Measurements from ENCODE around the gene KIAA1217.

The KIAA1217 gene

DNA sequence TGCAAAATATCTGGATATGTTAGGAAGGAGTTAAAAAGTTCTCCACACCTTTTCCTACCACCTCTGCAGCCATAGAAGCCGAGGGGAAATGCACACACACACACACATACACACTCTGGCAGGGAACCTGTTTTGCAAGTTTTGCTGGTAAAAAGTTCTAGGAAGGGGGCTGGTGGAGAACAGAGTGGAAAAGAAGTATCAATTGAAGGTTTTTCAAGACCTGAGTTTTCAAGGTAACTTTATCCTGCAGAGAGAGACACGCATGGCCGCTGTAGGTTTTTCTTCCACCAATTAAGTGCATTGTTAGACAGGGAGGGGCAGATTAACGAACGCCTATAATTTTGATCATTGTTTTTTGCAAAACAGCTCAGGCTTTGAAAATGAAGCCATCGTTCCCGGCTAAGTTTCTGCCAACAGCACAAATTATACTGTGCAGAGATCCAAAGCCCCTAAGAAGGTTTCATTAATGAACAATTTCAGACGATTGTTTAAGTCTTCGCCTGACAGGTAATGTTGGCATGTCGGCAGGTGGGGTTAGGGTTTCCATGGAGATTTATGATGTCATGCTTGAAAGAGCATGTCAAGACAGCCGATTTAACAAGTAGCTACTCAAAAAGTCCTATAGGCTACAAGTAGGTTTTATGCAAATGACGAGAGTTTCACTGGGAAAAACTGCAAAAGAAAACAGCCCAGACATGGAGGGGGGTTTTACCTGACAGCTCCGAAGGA lies 29.7 kb downstream of the KIAA1217 start (continued):
- no peak for TF ChIP-seq ZNF266 (tag by site-specific recombination; IDR thresholded peaks at IDR 0.05; ENCODE audit: low read depth)
- TF ChIP-seq MEIS1 (CRISPR knock-in tag; IDR thresholded peaks at IDR 0.05; ENCODE audit: borderline replicate concordance), result no peak
- TF ChIP-seq SP3 (tag by site-specific recombination; IDR thresholded peaks at IDR 0.05), result no peak
- no peak for TF ChIP-seq SCRT1 (tag by site-specific recombination; IDR thresholded peaks at IDR 0.05; ENCODE audit: borderline replicate concordance)
- TF ChIP-seq ZNF184 (tag by site-specific recombination; IDR thresholded peaks at IDR 0.05), result no peak
- no peak for TF ChIP-seq ZNF394 (tag by site-specific recombination; IDR thresholded peaks at IDR 0.05; ENCODE audit: borderline replicate concordance)
- TF ChIP-seq ZNF777 (tag by site-specific recombination; IDR thresholded peaks at IDR 0.05; ENCODE audit: borderline replicate concordance), result no peak
- no peak for TF ChIP-seq HOXC10 (CRISPR knock-in tag; IDR thresholded peaks at IDR 0.05)
- TF ChIP-seq ZNF24 (tag by site-specific recombination; IDR thresholded peaks at IDR 0.05), result no peak
- TF ChIP-seq, protein P1, sequence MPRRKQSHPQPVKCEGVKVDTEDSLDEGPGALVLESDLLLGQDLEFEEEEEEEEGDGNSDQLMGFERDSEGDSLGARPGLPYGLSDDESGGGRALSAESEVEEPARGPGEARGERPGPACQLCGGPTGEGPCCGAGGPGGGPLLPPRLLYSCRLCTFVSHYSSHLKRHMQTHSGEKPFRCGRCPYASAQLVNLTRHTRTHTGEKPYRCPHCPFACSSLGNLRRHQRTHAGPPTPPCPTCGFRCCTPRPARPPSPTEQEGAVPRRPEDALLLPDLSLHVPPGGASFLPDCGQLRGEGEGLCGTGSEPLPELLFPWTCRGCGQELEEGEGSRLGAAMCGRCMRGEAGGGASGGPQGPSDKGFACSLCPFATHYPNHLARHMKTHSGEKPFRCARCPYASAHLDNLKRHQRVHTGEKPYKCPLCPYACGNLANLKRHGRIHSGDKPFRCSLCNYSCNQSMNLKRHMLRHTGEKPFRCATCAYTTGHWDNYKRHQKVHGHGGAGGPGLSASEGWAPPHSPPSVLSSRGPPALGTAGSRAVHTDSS (tag by site-specific recombination; IDR thresholded peaks at IDR 0.05), result no peak
- TF ChIP-seq ZNF10 (tag by site-specific recombination; IDR thresholded peaks at IDR 0.05), result no peak
- TF ChIP-seq ZNF585B (tag by site-specific recombination; IDR thresholded peaks at IDR 0.05), result no peak
- TF ChIP-seq, protein P2, sequence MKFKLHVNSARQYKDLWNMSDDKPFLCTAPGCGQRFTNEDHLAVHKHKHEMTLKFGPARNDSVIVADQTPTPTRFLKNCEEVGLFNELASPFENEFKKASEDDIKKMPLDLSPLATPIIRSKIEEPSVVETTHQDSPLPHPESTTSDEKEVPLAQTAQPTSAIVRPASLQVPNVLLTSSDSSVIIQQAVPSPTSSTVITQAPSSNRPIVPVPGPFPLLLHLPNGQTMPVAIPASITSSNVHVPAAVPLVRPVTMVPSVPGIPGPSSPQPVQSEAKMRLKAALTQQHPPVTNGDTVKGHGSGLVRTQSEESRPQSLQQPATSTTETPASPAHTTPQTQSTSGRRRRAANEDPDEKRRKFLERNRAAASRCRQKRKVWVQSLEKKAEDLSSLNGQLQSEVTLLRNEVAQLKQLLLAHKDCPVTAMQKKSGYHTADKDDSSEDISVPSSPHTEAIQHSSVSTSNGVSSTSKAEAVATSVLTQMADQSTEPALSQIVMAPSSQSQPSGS (tag by site-specific recombination; IDR thresholded peaks at IDR 0.05; ENCODE audit: low read depth), result peak; percentile 93
- TF ChIP-seq, protein P3, sequence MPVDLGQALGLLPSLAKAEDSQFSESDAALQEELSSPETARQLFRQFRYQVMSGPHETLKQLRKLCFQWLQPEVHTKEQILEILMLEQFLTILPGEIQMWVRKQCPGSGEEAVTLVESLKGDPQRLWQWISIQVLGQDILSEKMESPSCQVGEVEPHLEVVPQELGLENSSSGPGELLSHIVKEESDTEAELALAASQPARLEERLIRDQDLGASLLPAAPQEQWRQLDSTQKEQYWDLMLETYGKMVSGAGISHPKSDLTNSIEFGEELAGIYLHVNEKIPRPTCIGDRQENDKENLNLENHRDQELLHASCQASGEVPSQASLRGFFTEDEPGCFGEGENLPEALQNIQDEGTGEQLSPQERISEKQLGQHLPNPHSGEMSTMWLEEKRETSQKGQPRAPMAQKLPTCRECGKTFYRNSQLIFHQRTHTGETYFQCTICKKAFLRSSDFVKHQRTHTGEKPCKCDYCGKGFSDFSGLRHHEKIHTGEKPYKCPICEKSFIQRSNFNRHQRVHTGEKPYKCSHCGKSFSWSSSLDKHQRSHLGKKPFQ (tag by site-specific recombination; IDR thresholded peaks at IDR 0.05), result no peak
- peak; percentile 68 for TF ChIP-seq ZBTB17 (tag by site-specific recombination; IDR thresholded peaks at IDR 0.05)
- no peak for TF ChIP-seq ZBTB20 (tag by site-specific recombination; IDR thresholded peaks at IDR 0.05)

DNA sequence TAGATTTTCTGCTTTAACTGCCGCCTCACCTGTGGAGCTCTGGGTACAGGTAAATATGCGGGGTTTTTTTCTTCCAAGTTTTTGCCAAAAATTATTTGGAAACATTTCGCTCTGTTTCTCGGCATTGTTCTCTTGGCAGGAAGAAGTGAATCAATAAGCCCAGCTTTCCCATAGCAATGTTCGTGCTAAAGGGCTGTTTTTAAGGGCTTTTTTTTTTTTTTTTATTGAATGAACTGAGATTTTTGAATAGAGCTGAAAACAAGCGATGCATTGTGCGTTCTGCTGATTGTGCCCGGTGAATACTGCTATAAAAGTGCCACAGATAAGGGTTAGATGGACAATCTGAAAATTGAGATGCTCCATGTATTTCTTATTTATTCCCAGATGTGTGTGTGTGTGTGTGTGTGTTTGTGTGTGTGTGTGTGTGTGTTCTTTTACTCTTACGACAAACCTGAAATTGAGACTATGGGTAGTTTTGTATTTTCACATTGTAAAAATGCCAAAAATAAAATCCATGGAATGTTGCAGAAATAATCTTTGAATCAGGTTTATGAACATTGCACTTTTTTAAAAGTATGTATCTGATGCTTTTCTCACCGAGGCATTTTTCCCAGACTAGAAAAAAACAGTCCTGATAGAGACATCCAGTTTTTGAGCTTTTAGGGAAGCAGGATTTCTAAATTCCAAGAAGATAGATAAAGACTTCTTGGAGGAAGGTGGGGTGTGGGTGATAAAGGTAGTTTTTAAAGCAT lies 30.5 kb downstream of the KIAA1217 start:
- POLR2A ChIA-PET, result interaction anchor here (0.6 to 0.7 kb wide), 2 partner anchors 21 to 1077 kb away, joined by 3 read pairs; no protein-coding TSS in a partner anchor
- Histone ChIP-seq H3K4me3 (ENCODE audit: low read depth, low read length) (peak overlapping the region; percentile 38), H3K27ac (ENCODE audit: extremely low read depth, low read depth, low read length) (no peak overlapping the region), H3K36me3 (ENCODE audit: control insufficient read depth in 2 of 2, insufficient read depth in 1 of 2, low read length in 2 of 2) (no peaks in the 10 kb centered on the region), H3K9me3 (ENCODE audit: control insufficient read depth, insufficient read depth, low read depth, low read length) (no peaks in the 10 kb centered on the region), H3K4me1 (ENCODE audit: control insufficient read depth, insufficient read depth, low read length) (peaks cover 15% of the 10 kb centered on the region)
- CTCF ChIA-PET, result interaction anchor here (0.6 to 1.0 kb wide), 5 partner anchors 31 to 945 kb away, joined by 3 to 6 read pairs (median 4); no protein-coding TSS in a partner anchor
- TF ChIP-seq SP7 (tag by site-specific recombination; IDR thresholded peaks at IDR 0.05) (no peak), ZNF366 (tag by site-specific recombination; conservative IDR thresholded peaks at IDR 0.05) (no peak), GFI1B (tag by site-specific recombination; IDR thresholded peaks at IDR 0.05) (0 out of 2 replicates have a peak, but pooled peaks have one; percentile 19), MEIS1 (CRISPR knock-in tag; IDR thresholded peaks at IDR 0.05; ENCODE audit: borderline replicate concordance) (no peak), SCRT2 (tag by site-specific recombination; IDR thresholded peaks at IDR 0.05) (peak; percentile 20), ZNF830 (tag by site-specific recombination; IDR thresholded peaks at IDR 0.05; ENCODE audit: low read depth) (no peak), KLF10 (tag by site-specific recombination; IDR thresholded peaks at IDR 0.05) (no peak)
- TF ChIP-seq, protein P4, sequence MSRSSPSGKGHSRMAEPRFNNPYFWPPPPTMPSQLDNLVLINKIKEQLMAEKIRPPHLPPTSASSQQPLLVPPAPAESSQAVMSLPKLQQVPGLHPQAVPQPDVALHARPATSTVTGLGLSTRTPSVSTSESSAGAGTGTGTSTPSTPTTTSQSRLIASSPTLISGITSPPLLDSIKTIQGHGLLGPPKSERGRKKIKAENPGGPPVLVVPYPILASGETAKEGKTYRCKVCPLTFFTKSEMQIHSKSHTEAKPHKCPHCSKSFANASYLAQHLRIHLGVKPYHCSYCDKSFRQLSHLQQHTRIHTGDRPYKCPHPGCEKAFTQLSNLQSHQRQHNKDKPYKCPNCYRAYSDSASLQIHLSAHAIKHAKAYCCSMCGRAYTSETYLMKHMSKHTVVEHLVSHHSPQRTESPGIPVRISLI (tag by site-specific recombination; IDR thresholded peaks at IDR 0.05), result peak; percentile 9; the same call in 1 of the 2 replicates
- TF ChIP-seq, protein P5, sequence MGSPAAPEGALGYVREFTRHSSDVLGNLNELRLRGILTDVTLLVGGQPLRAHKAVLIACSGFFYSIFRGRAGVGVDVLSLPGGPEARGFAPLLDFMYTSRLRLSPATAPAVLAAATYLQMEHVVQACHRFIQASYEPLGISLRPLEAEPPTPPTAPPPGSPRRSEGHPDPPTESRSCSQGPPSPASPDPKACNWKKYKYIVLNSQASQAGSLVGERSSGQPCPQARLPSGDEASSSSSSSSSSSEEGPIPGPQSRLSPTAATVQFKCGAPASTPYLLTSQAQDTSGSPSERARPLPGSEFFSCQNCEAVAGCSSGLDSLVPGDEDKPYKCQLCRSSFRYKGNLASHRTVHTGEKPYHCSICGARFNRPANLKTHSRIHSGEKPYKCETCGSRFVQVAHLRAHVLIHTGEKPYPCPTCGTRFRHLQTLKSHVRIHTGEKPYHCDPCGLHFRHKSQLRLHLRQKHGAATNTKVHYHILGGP (tag by site-specific recombination; IDR thresholded peaks at IDR 0.05), result no peak
- TF ChIP-seq, protein P1 (tag by site-specific recombination; IDR thresholded peaks at IDR 0.05), result no peak
- TF ChIP-seq, protein P2 (tag by site-specific recombination; IDR thresholded peaks at IDR 0.05; ENCODE audit: low read depth), result no peak
